GOT3 (cell line): ENCODE data around the gene CROCC.
"Not testable (repeated sequence)": the region's sequence is repeated elsewhere in the genome, so short reads cannot be mapped to it uniquely, and the experiment has no call there.

Experiments used
- DNase-seq: peaks from one replicate; lab custom pipeline; 2025; ENCODE audit warnings: mixed read lengths; lab: John Stamatoyannopoulos, UW

The CROCC gene

GRCh38 chr1:16914928-16915626, 6.7 kb upstream of the CROCC start:
- DNase-seq = not testable (repeated sequence)

- DNase-seq = no peak
Observed at GRCh38 chr1:16915627-16915973, 6.1 kb upstream of the CROCC start.

GRCh38 chr1:16916036-16916880, 5.5 kb upstream of the CROCC start:
- DNase-seq = not testable (repeated sequence)

GRCh38 chr1:16918371-16918770, 3.4 kb upstream of the CROCC start:
- no peak for DNase-seq

GRCh38 chr1:16918936-16919665, 2.6 kb upstream of the CROCC start:
- DNase-seq = not testable (repeated sequence)

- DNase-seq = no peak
Observed at GRCh38 chr1:16920951-16921350, 780 bp upstream of the CROCC start.

GRCh38 chr1:16922466-16922865, 735 bp downstream of the CROCC start:
- DNase-seq = no peak

- no peak for DNase-seq
Observed at GRCh38 chr1:16922885-16923431, 1.2 kb downstream of the CROCC start.

GRCh38 chr1:16924216-16924918, 2.6 kb downstream of the CROCC start:
- no peak for DNase-seq

GRCh38 chr1:16924919-16925477, 3.3 kb downstream of the CROCC start:
- DNase-seq = no peak

- DNase-seq = no peak
Observed at GRCh38 chr1:16925635-16926490, 4.1 kb downstream of the CROCC start.

GRCh38 chr1:16926491-16927073, 4.9 kb downstream of the CROCC start:
- DNase-seq = no peak

- DNase-seq = no peak
Observed at GRCh38 chr1:16927256-16927655, 5.5 kb downstream of the CROCC start.

GRCh38 chr1:16927711-16928485, 6.2 kb downstream of the CROCC start:
- DNase-seq = no peak

GRCh38 chr1:16929146-16930041, 7.7 kb downstream of the CROCC start:
- DNase-seq = not testable (repeated sequence)

- not testable (repeated sequence) for DNase-seq
Observed at GRCh38 chr1:16931206-16931934, 9.6 kb downstream of the CROCC start.

GRCh38 chr1:16933945-16934344, 12.2 kb downstream of the CROCC start:
- DNase-seq = not testable (repeated sequence)
